Prostate gland (tissue), 2 donors: ENCODE data around the gene SNED1.

Experiments used
- CTCF ChIP-seq, 4 experiments: fragments of 200-600 bp in 2 of 4; fragments of 450-650 bp in 2 of 4; sonication (generic) in 2 of 4; IDR thresholded peaks; 1 replicate in 3 of 4; 2 replicates in 1 of 4; pipeline ENCODE4 v1.5.1; 2016 to 2019; ENCODE audit warnings: antibody characterized with exemption in 4 of 4, mild to moderate bottlenecking in 2 of 4, moderate library complexity in 2 of 4
- POLR2A ChIP-seq: fragments of 450-650 bp; IDR thresholded peaks from one replicate; pipeline ENCODE4 v1.6.1; 2016; ENCODE audit warnings: antibody characterized with exemption, mild to moderate bottlenecking

- TF ChIP-seq POLR2A (no peak), CTCF (IDR thresholded peaks at IDR 0.05) (no peak)
Observed at GRCh38 chr2:241019441-241020139, 21.2 kb downstream of the SNED1 start.
